ENCODE data around the gene LIPG.
A peak's percentile ranks its signal among the peaks of the same experiment; 100 is the strongest.
"Not testable (repeated sequence)": the region's sequence is repeated elsewhere in the genome, so short reads cannot be mapped to it uniquely, and the experiment has no call there.

Gene LIPG

GRCh38 chr18:49548229-49548636 is 13.6 kb upstream of the LIPG start:
- Histone ChIP-seq H3K36me3 (ENCODE audit: insufficient read depth, low read depth, low read length) (no peaks in the 10 kb centered on the region), H3K4me1 (ENCODE audit: insufficient read depth, low read length) (peaks cover 4% of the 10 kb centered on the region; the same call in 1 of the 2 replicates), H3K9me3 (ENCODE audit: insufficient read depth, low read depth, low read length) (no peaks in the 10 kb centered on the region), H3K4me3 (ENCODE audit: low read length) (no peak overlapping the region), H3K27me3 (ENCODE audit: insufficient read depth, low read length) (no peaks in the 10 kb centered on the region), H3K27ac (ENCODE audit: low read length) (no peak overlapping the region), H3K9ac (ENCODE audit: low read depth, low read length) (no peak overlapping the region)

GRCh38 chr18:49550621-49551339 is 11.1 kb upstream of the LIPG start:
- no peak overlapping the region for H3K9ac ChIP-seq (ENCODE audit: low read depth, low read length)
- no peaks in the 10 kb centered on the region; the same call in 1 of the 2 replicates for H3K9me3 ChIP-seq (ENCODE audit: insufficient read depth, low read depth, low read length)
- H3K4me3 ChIP-seq (ENCODE audit: low read length), result no peak overlapping the region
- no peaks in the 10 kb centered on the region for H3K27me3 ChIP-seq (ENCODE audit: insufficient read depth, low read length)
- H3K4me1 ChIP-seq (ENCODE audit: insufficient read depth, low read length), result peaks cover 4% of the 10 kb centered on the region; the same call in 1 of the 2 replicates
- H3K36me3 ChIP-seq (ENCODE audit: insufficient read depth, low read depth, low read length), result no peaks in the 10 kb centered on the region
- H3K27ac ChIP-seq (ENCODE audit: low read length), result no peak overlapping the region

- no peaks in the 10 kb centered on the region; the same call in 1 of the 2 replicates for H3K9me3 ChIP-seq (ENCODE audit: insufficient read depth, low read depth, low read length)
- no peaks in the 10 kb centered on the region for H3K27me3 ChIP-seq (ENCODE audit: insufficient read depth, low read length)
- no peaks in the 10 kb centered on the region for H3K36me3 ChIP-seq (ENCODE audit: insufficient read depth, low read depth, low read length)
- H3K27ac ChIP-seq (ENCODE audit: low read length), result no peak overlapping the region
- no peak overlapping the region for H3K9ac ChIP-seq (ENCODE audit: low read depth, low read length)
- H3K4me1 ChIP-seq (ENCODE audit: insufficient read depth, low read length), result peaks cover 2% of the 10 kb centered on the region; the same call in 1 of the 2 replicates
- no peak overlapping the region for H3K4me3 ChIP-seq (ENCODE audit: low read length)
These were observed 8.9 kb upstream of the LIPG start for GRCh38 chr18:49553003-49553402.

- H3K4me1 ChIP-seq (ENCODE audit: insufficient read depth, low read length), result no peaks in the 10 kb centered on the region
- H3K4me3 ChIP-seq (ENCODE audit: low read length), result no peak overlapping the region
- peaks cover 11% of the 10 kb centered on the region for H3K27me3 ChIP-seq (ENCODE audit: insufficient read depth, low read length)
- H3K9me3 ChIP-seq (ENCODE audit: insufficient read depth, low read depth, low read length), result no peaks in the 10 kb centered on the region; the same call in none of the 2 replicates
- H3K36me3 ChIP-seq (ENCODE audit: insufficient read depth, low read depth, low read length), result no peaks in the 10 kb centered on the region
- H3K27ac ChIP-seq (ENCODE audit: low read length), result no peak overlapping the region
- no peak overlapping the region for H3K9ac ChIP-seq (ENCODE audit: low read depth, low read length)
These were observed 6.2 kb upstream of the LIPG start for GRCh38 chr18:49555641-49556040.

GRCh38 chr18:49558356-49558755 is 3.5 kb upstream of the LIPG start:
- Histone ChIP-seq H3K4me3 (ENCODE audit: low read length) (no peak overlapping the region), H3K4me1 (ENCODE audit: insufficient read depth, low read length) (peaks cover 9% of the 10 kb centered on the region), H3K9ac (ENCODE audit: low read depth, low read length) (no peak overlapping the region), H3K27me3 (ENCODE audit: insufficient read depth, low read length) (peaks cover 37% of the 10 kb centered on the region), H3K27ac (ENCODE audit: low read length) (no peak overlapping the region), H3K36me3 (ENCODE audit: insufficient read depth, low read depth, low read length) (no peaks in the 10 kb centered on the region), H3K9me3 (ENCODE audit: insufficient read depth, low read depth, low read length) (no peaks in the 10 kb centered on the region; the same call in none of the 2 replicates)

GRCh38 chr18:49559326-49559931 is 2.4 kb upstream of the LIPG start:
- not testable (repeated sequence) for H3K27ac ChIP-seq (ENCODE audit: low read length); H3K4me1 ChIP-seq (ENCODE audit: insufficient read depth, low read length); H3K4me3 ChIP-seq (ENCODE audit: low read length); H3K9ac ChIP-seq (ENCODE audit: low read depth, low read length); H3K36me3 ChIP-seq (ENCODE audit: insufficient read depth, low read depth, low read length); H3K9me3 ChIP-seq (ENCODE audit: insufficient read depth, low read depth, low read length)
- peaks cover 48% of the 10 kb centered on the region for H3K27me3 ChIP-seq (ENCODE audit: insufficient read depth, low read length)

- Histone ChIP-seq H3K36me3 (ENCODE audit: insufficient read depth, low read depth, low read length) (no peaks in the 10 kb centered on the region), H3K27me3 (ENCODE audit: insufficient read depth, low read length) (peaks cover 48% of the 10 kb centered on the region), H3K9me3 (ENCODE audit: insufficient read depth, low read depth, low read length) (no peaks in the 10 kb centered on the region; the same call in 1 of the 2 replicates), H3K9ac (ENCODE audit: low read depth, low read length) (peak overlapping the region; percentile 91; the same call in 1 of the 2 replicates), H3K4me3 (ENCODE audit: low read length) (peak overlapping the region; percentile 92), H3K27ac (ENCODE audit: low read length) (no peak overlapping the region), H3K4me1 (ENCODE audit: insufficient read depth, low read length) (peaks cover 9% of the 10 kb centered on the region)
These were observed 1.6 kb upstream of the LIPG start for GRCh38 chr18:49560277-49560623.

- Histone ChIP-seq H3K36me3 (ENCODE audit: insufficient read depth, low read depth, low read length) (peaks cover 4% of the 10 kb centered on the region; the same call in 1 of the 2 replicates), H3K9me3 (ENCODE audit: insufficient read depth, low read depth, low read length) (no peaks in the 10 kb centered on the region; the same call in 1 of the 2 replicates), H3K4me3 (ENCODE audit: low read length) (peak overlapping the region; percentile 92), H3K27ac (ENCODE audit: low read length) (peak overlapping the region; percentile 75), H3K4me1 (ENCODE audit: insufficient read depth, low read length) (peaks cover 9% of the 10 kb centered on the region), H3K9ac (ENCODE audit: low read depth, low read length) (peak overlapping the region; percentile 91; the same call in 1 of the 2 replicates), H3K27me3 (ENCODE audit: insufficient read depth, low read length) (peaks cover 48% of the 10 kb centered on the region)
These were observed 1.1 kb upstream of the LIPG start for GRCh38 chr18:49560624-49561288.

GRCh38 chr18:49562481-49563129 is 748 bp downstream of the LIPG start:
- Histone ChIP-seq H3K9ac (ENCODE audit: low read depth, low read length) (peak overlapping the region; percentile 72; the same call in 1 of the 2 replicates), H3K9me3 (ENCODE audit: insufficient read depth, low read depth, low read length) (no peaks in the 10 kb centered on the region; the same call in 1 of the 2 replicates), H3K27me3 (ENCODE audit: insufficient read depth, low read length) (peaks cover 48% of the 10 kb centered on the region), H3K4me1 (ENCODE audit: insufficient read depth, low read length) (peaks cover 9% of the 10 kb centered on the region), H3K4me3 (ENCODE audit: low read length) (peak overlapping the region; percentile 92), H3K27ac (ENCODE audit: low read length) (no peak overlapping the region), H3K36me3 (ENCODE audit: insufficient read depth, low read depth, low read length) (peaks cover 22% of the 10 kb centered on the region; the same call in 1 of the 2 replicates)

GRCh38 chr18:49563130-49563540 is 1.3 kb downstream of the LIPG start:
- H3K27ac ChIP-seq (ENCODE audit: low read length), result no peak overlapping the region
- H3K9ac ChIP-seq (ENCODE audit: low read depth, low read length), result peak overlapping the region; percentile 72; the same call in 1 of the 2 replicates
- H3K36me3 ChIP-seq (ENCODE audit: insufficient read depth, low read depth, low read length), result peaks cover 26% of the 10 kb centered on the region; the same call in 1 of the 2 replicates
- no peaks in the 10 kb centered on the region; the same call in 1 of the 2 replicates for H3K9me3 ChIP-seq (ENCODE audit: insufficient read depth, low read depth, low read length)
- H3K4me3 ChIP-seq (ENCODE audit: low read length), result peak overlapping the region; percentile 92; the same call in 1 of the 2 replicates
- H3K27me3 ChIP-seq (ENCODE audit: insufficient read depth, low read length), result peaks cover 48% of the 10 kb centered on the region
- peaks cover 9% of the 10 kb centered on the region for H3K4me1 ChIP-seq (ENCODE audit: insufficient read depth, low read length)
